HepG2 (cell line): ENCODE data around the gene VAMP8. TPM values are rescaled to one million over a fixed set of nuclear protein-coding genes. Genes with fewer than 3 reads are reported as not detected.

Experiments
- ATF1 ChIP-seq: IDR thresholded peaks from 2 replicates; pipeline ENCODE4 v1.6.1; 2016; ENCODE audit warnings: mild to moderate bottlenecking, control low read depth
- BRF2 ChIP-seq: sonication (generic); formaldehyde crosslinking; IDR thresholded peaks from 2 replicates; pipeline ENCODE4 v1.8.1; 2022; ENCODE audit warnings: mild to moderate bottlenecking, missing genetic modification reagents
- CREB3 ChIP-seq: sonication (generic); formaldehyde crosslinking; IDR thresholded peaks from 2 replicates; pipeline ENCODE4 v1.5.0; 2020; ENCODE audit warnings: missing genetic modification reagents
- DRAP1 ChIP-seq: IDR thresholded peaks from 2 replicates; pipeline ENCODE4 v1.6.1; 2016; ENCODE audit warnings: missing genetic modification reagents, missing compliant biosample characterization
- ELF4 ChIP-seq: sonication (generic); formaldehyde crosslinking; IDR thresholded peaks from 2 replicates; pipeline ENCODE4 v1.5.0; 2020; ENCODE audit warnings: missing genetic modification reagents, mild to moderate bottlenecking, moderate library complexity, borderline replicate concordance
- ETV6 ChIP-seq: sonication (generic); formaldehyde crosslinking; conservative IDR thresholded peaks from 2 replicates; pipeline ENCODE4 v1.4.0; 2020; ENCODE audit warnings: missing genetic modification reagents
- KLF16 ChIP-seq, 2 experiments: sonication (generic) in 1 of 2; formaldehyde crosslinking in 1 of 2; IDR thresholded peaks; 2 replicates each; pipeline versions ENCODE4 v1.6.1 to v1.8.0; 2016 to 2023; ENCODE audit warnings: missing genetic modification reagents in 2 of 2, missing compliant biosample characterization in 1 of 2
- MAFG ChIP-seq: sonication (generic); formaldehyde crosslinking; IDR thresholded peaks from 2 replicates; pipeline ENCODE4 v1.5.1; 2020; ENCODE audit warnings: mild to moderate bottlenecking, missing genetic modification reagents
- PHB2 ChIP-seq: fragments of 450-650 bp; IDR thresholded peaks from 2 replicates; pipeline ENCODE4 v1.6.1; 2018; ENCODE audit not compliant: partially characterized antibody
- RCOR2 ChIP-seq: IDR thresholded peaks from 2 replicates; pipeline ENCODE4 v1.6.1; 2016; ENCODE audit warnings: missing biosample characterization, missing genetic modification reagents
- STAG1 ChIP-seq: sonication (generic); formaldehyde crosslinking; IDR thresholded peaks from 2 replicates; pipeline ENCODE4 v1.4.0; 2020; ENCODE audit warnings: missing genetic modification reagents
- THAP8 ChIP-seq: sonication (generic); formaldehyde crosslinking; IDR thresholded peaks from 2 replicates; pipeline ENCODE4 v1.5.1; 2020; ENCODE audit warnings: missing genetic modification reagents, mild to moderate bottlenecking, borderline replicate concordance
- TMF1 ChIP-seq: sonication (generic); formaldehyde crosslinking; IDR thresholded peaks from 2 replicates; pipeline ENCODE4 v1.8.1; 2022; ENCODE audit warnings: low read depth, missing genetic modification reagents
- YEATS2 ChIP-seq: sonication (generic); formaldehyde crosslinking; IDR thresholded peaks from 2 replicates; pipeline ENCODE4 v1.4.0; 2020; ENCODE audit warnings: missing genetic modification reagents, borderline replicate concordance
- ZHX2 ChIP-seq, 2 experiments: sonication (generic) in 1 of 2; formaldehyde crosslinking in 1 of 2; IDR thresholded peaks; 2 replicates each; pipeline versions ENCODE4 v1.6.1 to v1.9.0; 2014 to 2022; ENCODE audit warnings: antibody characterized with exemption in 1 of 2, borderline replicate concordance in 1 of 2, inconsistent platforms in 1 of 2, low read depth in 1 of 2, missing genetic modification reagents in 1 of 2
- ZNF337 ChIP-seq: sonication (generic); formaldehyde crosslinking; IDR thresholded peaks from 2 replicates; pipeline ENCODE4 v1.5.1; 2020; ENCODE audit warnings: missing genetic modification reagents, low read depth, mild to moderate bottlenecking, borderline replicate concordance
- ZNF543 ChIP-seq: sonication (generic); formaldehyde crosslinking; IDR thresholded peaks from 2 replicates; pipeline ENCODE4 v1.4.0; 2020; ENCODE audit warnings: mild to moderate bottlenecking, missing genetic modification reagents
- ZNF788 ChIP-seq: sonication (generic); formaldehyde crosslinking; IDR thresholded peaks from 2 replicates; pipeline ENCODE4 v1.5.0; 2020; ENCODE audit warnings: mild to moderate bottlenecking, missing genetic modification reagents, borderline replicate concordance
- ZNF883 ChIP-seq: sonication (generic); formaldehyde crosslinking; IDR thresholded peaks from 2 replicates; pipeline ENCODE4 v1.5.1; 2020; ENCODE audit warnings: mild to moderate bottlenecking, missing genetic modification reagents; ENCODE audit errors: not compliant biosample characterization
- polyA plus RNA-seq, 8 experiments: library from polyadenylated mRNA; depleted of rRNA in 3 of 8; stranded (reverse) in 7 of 8; unstranded in 1 of 8; fragments of >200 nt; fragmentation: Illumina TruSeq in 4 of 8; extraction: Trizol in 4 of 8; gene quantifications; 2 replicates each; pipeline versions ENCODE4 v1.2.1 to v1.2.3, GENCODE V29; 2011 to 2016; ENCODE audit warnings: low read depth in 4 of 8, missing spikeins in 1 of 8, mixed read lengths in 1 of 8; ENCODE audit not compliant: insufficient read depth in 1 of 8
- total RNA-seq, 5 experiments: library from RNA; depleted of rRNA; stranded (reverse); fragments of >200 nt; fragmentation: Illumina TruSeq; extraction: Trizol; gene quantifications; 2 replicates each; pipeline ENCODE4 v1.2.3, GENCODE V29; 2016; ENCODE audit warnings: low read depth in 1 of 5

The VAMP8 gene
- total and polyA plus RNA-seq, 2 of the 13 experiments (the other 11 are each of a cell fraction or from before 2014, with no cell fraction given) = 83.3 to 157 TPM

- TF ChIP-seq DRAP1 (CRISPR knock-in tag) = peak; percentile 69
- TF ChIP-seq ATF1 (CRISPR knock-in tag) = no peak; the same call in 1 of the 2 replicates
- peak; percentile 78; the same call in 1 of the 2 replicates for TF ChIP-seq ZNF337 (CRISPR knock-in tag)
- TF ChIP-seq THAP8 (CRISPR knock-in tag) = no peak
- no peak for TF ChIP-seq PHB2
- no peak for TF ChIP-seq TMF1 (CRISPR knock-in tag)
- TF ChIP-seq ZHX2 (IDR thresholded peaks at IDR 0.05; ENCODE audit: low read depth) = 0 out of 2 replicates have a peak, but pooled peaks have one; percentile 11
- TF ChIP-seq ZHX2 (CRISPR knock-in tag; IDR thresholded peaks at IDR 0.05; ENCODE audit: borderline replicate concordance) = no peak
- TF ChIP-seq ZNF883 (CRISPR knock-in tag) = no peak
- peak; percentile 66; the same call in 1 of the 2 replicates for TF ChIP-seq ZNF788
- 0 out of 2 replicates have a peak, but pooled peaks have one; percentile 63 for TF ChIP-seq MAFG (CRISPR knock-in tag)
- TF ChIP-seq STAG1 (CRISPR knock-in tag) = peak; percentile 11; the same call in 1 of the 2 replicates
- TF ChIP-seq YEATS2 (CRISPR knock-in tag) = peak; percentile 40; the same call in 1 of the 2 replicates
- no peak for TF ChIP-seq RCOR2 (CRISPR knock-in tag)
- no peak for TF ChIP-seq CREB3 (CRISPR knock-in tag)
- TF ChIP-seq ETV6 (CRISPR knock-in tag) = no peak
- TF ChIP-seq BRF2 = no peak
- TF ChIP-seq ZNF543 (CRISPR knock-in tag) = no peak
- no peak; the same call in 1 of the 2 replicates for TF ChIP-seq ELF4
- peak in 1 of 2 experiments; percentile 54; a peak in 1 of 4 replicates for TF ChIP-seq KLF16 (CRISPR knock-in tag; IDR thresholded peaks at IDR 0.05)
Observed at GRCh38 chr2:85589982-85590791, 12.8 kb downstream of the VAMP8 start (continued).
